ENCODE data around the gene WAC. TPM values are rescaled to one million over a fixed set of nuclear protein-coding genes. Genes with fewer than 3 reads are reported as not detected.
"Not testable (repeated sequence)": the region's sequence is repeated elsewhere in the genome, so short reads cannot be mapped to it uniquely, and the experiment has no call there.

Gene WAC
- total RNA-seq, 1 donor from 2014 or later, result 54.8 TPM

GRCh38 chr10:28509286-28509685 lies 23.6 kb upstream of the WAC start:
- no peak for TF ChIP-seq CTCF (conservative IDR thresholded peaks at IDR 0.05; ENCODE audit: low read depth, low read length)
- no peak overlapping the region for H3K4me3 ChIP-seq (ENCODE audit: low read depth, low read length)
- DNase-seq (ENCODE audit: low read depth), result no peak

DNA sequence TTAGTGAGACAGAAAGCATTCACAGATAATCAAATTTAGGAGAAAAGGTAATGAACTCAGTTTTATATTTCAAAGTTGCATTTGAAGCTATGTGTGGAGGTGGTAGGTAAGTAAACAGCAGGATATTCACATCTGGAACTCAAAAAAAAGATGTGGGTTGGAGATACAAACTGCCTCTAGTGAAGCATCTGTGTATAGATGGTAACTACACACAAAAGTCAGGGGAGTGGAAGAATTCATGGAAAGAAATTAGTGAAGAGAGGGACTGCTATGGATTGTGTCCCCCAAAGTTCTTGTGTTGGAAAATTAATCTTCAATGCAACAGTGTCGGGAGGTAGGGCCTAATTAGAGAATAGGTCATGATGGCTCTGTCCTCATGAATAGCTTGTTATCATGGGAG lies 18.3 kb upstream of the WAC start:
- no peak overlapping the region for H3K4me3 ChIP-seq (ENCODE audit: low read depth, low read length)
- DNase-seq (ENCODE audit: low read depth), result no peak
- TF ChIP-seq CTCF (conservative IDR thresholded peaks at IDR 0.05; ENCODE audit: low read depth, low read length), result no peak

- no peak overlapping the region for H3K4me3 ChIP-seq (ENCODE audit: low read depth, low read length)
- DNase-seq (ENCODE audit: low read depth), result no peak
- TF ChIP-seq CTCF (conservative IDR thresholded peaks at IDR 0.05; ENCODE audit: low read depth, low read length), result no peak
Measured at GRCh38 chr10:28520346-28520745, 12.6 kb upstream of the WAC start.

DNA sequence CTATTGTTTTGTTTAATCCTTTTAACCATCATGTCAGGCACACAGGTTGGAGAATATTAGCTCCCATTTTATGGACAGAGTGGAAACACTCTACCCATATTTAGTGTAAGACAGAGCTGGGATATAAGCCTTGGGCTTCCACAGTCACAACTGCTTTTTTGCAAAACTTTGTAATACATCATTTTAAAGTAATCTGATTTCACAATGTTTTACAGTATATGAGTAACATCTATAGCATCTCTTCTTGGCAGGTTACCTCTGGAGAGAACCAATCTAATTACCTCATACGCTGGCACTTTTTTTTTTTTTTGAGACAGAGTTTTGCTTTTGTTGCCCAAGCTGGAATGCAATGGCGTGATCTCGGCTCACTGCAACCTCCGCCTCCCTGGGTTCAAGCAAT lies 12.1 kb upstream of the WAC start:
- not testable (repeated sequence) for DNase-seq (ENCODE audit: low read depth); H3K4me3 ChIP-seq (ENCODE audit: low read depth, low read length)

DNA sequence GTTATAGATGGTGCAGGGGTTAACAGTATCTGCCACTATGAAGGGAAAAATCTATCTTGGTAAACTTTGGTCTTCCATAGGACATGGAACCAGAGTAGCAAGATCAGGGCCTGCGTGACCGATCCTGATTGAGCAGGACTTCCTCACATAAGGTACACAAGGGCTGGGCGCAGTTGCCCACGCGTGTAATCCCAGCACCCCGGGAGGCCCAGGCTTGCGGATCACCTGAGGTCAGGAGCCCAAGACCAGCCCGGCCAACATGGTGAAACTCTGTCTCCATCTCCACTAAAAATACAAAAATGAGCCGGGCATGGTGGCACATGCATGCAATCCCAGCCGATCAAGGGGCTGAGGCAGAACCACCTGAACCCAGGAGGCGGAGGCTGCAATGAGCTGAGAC lies 11.0 kb upstream of the WAC start:
- not testable (repeated sequence) for DNase-seq (ENCODE audit: low read depth); H3K4me3 ChIP-seq (ENCODE audit: low read depth, low read length)

DNA sequence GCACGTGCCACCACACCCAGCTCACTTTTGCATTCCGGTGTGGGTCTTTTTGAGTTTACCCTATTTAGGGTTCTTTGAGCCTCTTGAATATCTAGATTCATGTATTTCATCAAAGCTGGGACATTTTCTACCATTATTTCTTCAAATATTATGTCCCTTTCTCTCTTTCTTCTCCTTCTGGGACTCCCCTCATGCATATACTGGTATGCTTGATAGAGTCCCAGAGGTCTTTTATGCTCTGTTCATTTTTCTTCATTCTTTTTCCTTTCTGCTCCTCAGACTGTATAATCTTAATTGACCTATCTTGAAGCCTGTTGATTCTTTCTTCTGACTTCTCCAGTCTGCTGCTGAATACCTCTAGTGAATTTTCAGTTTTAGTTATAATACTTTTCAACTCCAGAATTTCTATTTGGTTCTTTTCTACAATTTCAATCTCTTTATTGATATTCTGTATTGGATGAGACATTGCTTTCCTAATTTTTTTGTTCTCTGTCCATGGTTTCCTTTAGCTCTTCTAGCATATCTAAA lies 9.1 kb upstream of the WAC start:
- TF ChIP-seq CTCF (conservative IDR thresholded peaks at IDR 0.05; ENCODE audit: low read depth, low read length), result no peak
- no peak for DNase-seq (ENCODE audit: low read depth)
- no peak overlapping the region for H3K4me3 ChIP-seq (ENCODE audit: low read depth, low read length)

DNA sequence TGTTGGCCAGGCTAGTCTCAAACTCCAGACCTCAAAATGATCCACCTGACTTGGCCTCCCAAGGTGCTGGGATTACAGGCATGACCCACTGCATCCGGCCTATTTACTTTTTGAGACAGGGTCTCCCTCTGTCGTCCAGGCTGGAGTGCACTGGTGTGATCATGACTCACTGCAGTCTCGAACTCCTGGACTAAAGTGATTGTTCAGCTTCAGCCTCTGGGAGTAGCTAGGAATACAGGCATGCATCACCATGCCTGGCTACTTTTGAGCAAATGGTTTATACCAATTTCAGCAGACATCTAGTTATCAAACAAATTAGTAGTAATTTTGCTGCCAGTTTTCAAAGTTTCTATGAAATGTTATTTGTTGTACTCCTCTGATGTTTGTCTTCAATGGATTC lies 2.2 kb upstream of the WAC start:
- no peak overlapping the region for H3K4me3 ChIP-seq (ENCODE audit: low read depth, low read length)
- DNase-seq (ENCODE audit: low read depth), result no peak
- TF ChIP-seq CTCF (conservative IDR thresholded peaks at IDR 0.05; ENCODE audit: low read depth, low read length), result no peak

DNA sequence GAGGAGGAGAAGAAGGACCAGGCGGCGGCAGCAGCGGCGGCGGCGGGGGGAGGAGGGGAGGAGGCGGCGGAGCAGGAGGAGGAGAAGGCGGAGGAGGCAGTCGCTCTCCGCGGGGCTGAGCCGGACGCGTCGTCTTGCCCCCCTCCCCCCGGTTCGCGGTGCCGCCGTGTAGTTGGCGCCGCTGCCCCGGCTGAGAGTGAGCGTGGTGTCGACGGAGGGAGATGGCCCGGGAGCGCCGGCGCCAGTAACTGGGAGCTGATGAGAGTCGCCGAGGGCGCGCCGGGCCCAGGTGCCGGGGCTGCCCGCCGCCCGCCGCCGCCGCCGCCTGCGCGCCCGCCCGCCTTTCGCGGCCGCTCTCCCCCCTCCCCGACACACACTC lies 257 bp downstream of the WAC start:
- DNase-seq (ENCODE audit: low read depth), result no peak
- no peak for TF ChIP-seq CTCF (conservative IDR thresholded peaks at IDR 0.05; ENCODE audit: low read depth, low read length)
- H3K4me3 ChIP-seq (ENCODE audit: low read depth, low read length), result peak overlapping the region; percentile 88
